Measurements from ENCODE around the gene TNMD.
"Not testable (repeated sequence)": the region's sequence is repeated elsewhere in the genome, so short reads cannot be mapped to it uniquely, and the experiment has no call there.

Gene TNMD

GRCh38 chrX:100584611-100585010, at the start of gene TNMD:
Gene TNMD, plus strand, starts transcription at chrX:100584936. Its CDS starts 83 bp downstream, at chrX:100585019.
- H3K4me3 ChIP-seq = no peak within 1 kb of the TSS
- DNase-seq (ENCODE audit: low spot score) = no peak
- no peak within 1 kb of the TSS for H3K27ac ChIP-seq
- TF ChIP-seq, protein P1, sequence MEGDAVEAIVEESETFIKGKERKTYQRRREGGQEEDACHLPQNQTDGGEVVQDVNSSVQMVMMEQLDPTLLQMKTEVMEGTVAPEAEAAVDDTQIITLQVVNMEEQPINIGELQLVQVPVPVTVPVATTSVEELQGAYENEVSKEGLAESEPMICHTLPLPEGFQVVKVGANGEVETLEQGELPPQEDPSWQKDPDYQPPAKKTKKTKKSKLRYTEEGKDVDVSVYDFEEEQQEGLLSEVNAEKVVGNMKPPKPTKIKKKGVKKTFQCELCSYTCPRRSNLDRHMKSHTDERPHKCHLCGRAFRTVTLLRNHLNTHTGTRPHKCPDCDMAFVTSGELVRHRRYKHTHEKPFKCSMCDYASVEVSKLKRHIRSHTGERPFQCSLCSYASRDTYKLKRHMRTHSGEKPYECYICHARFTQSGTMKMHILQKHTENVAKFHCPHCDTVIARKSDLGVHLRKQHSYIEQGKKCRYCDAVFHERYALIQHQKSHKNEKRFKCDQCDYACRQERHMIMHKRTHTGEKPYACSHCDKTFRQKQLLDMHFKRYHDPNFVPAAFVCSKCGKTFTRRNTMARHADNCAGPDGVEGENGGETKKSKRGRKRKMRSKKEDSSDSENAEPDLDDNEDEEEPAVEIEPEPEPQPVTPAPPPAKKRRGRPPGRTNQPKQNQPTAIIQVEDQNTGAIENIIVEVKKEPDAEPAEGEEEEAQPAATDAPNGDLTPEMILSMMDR (IDR thresholded peaks at IDR 0.05) = no peak

DNA sequence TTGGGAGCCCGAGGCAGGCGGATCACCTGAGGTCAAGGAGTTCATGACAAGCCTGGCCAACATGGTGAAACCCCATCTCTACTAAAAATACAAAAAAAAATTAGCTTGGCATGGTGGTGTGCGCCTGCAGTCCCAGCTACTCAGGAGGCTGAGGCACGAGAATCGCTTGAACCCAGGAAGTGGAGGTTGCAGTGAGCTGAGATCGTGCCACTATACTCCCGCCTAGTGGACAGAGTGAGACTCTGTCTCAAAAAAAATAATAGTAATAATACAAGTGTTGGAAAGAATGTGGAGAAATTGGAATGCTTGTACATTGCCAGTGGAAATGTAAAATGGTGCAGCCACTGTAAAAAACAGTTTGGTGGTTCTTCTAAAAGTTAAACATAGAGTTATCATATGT, 19.2 kb upstream of the TNMD start:
- not testable (repeated sequence) for H3K27ac ChIP-seq; DNase-seq (ENCODE audit: low spot score); H3K4me3 ChIP-seq

GRCh38 chrX:100586747-100587146, 2.0 kb downstream of the TNMD start:
- H3K4me3 ChIP-seq = no peak overlapping the region
- TF ChIP-seq, protein P1 (IDR thresholded peaks at IDR 0.05) = no peak
- no peak for DNase-seq (ENCODE audit: low spot score)
- H3K27ac ChIP-seq = no peak overlapping the region

GRCh38 chrX:100587861-100588260, 3.1 kb downstream of the TNMD start:
- Histone ChIP-seq H3K4me3 (no peak overlapping the region), H3K27ac (no peak overlapping the region)
- no peak for DNase-seq (ENCODE audit: low spot score)
- TF ChIP-seq, protein P1 (IDR thresholded peaks at IDR 0.05) = no peak

- DNase-seq (ENCODE audit: low spot score) = no peak
- Histone ChIP-seq H3K27ac (no peak overlapping the region), H3K4me3 (no peak overlapping the region)
- TF ChIP-seq, protein P1 (IDR thresholded peaks at IDR 0.05) = no peak
Observed at GRCh38 chrX:100591256-100592051, 6.7 kb downstream of the TNMD start.

DNA sequence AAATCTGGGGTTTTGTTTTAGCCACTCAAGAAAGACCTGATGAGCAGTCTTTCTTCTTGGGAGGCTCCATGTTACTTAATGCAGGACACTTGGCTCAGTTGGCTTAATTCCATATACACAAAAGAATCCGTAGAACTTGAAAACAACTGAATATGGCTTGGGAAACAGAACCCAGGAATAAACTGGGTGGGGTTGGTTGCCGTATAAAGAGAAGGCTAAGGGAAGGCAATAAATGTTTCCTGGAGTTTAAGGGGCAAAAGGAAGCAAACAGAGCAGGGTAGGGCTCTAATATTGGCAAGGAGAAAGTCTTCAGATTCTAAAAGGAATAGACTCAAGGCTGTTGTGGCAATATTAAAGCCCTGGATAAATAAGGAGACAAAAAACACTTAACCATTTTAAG, 8.4 kb downstream of the TNMD start:
- H3K4me3 ChIP-seq = no peak overlapping the region
- H3K27ac ChIP-seq = no peak overlapping the region
- no peak for DNase-seq (ENCODE audit: low spot score)
- TF ChIP-seq, protein P1 (IDR thresholded peaks at IDR 0.05) = no peak

DNA sequence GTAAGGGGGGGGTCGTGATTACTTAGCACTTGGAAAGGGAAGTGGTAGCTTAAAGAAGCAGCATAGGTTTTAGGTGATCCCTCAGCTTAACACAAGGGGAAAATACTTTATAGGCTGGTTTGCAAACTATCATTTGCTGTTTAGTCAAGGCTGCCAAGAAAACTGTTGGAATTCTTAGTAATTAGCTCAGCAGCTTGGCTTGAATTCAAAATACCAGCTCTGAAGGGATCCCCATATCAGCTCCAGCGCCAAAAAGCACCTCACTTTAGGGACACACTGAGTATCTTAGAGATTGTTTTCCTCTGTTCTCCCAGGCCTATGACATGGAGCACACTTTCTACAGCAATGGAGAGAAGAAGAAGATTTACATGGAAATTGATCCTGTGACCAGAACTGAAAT, 8.8 kb downstream of the TNMD start:
- TF ChIP-seq, protein P1 (IDR thresholded peaks at IDR 0.05) = no peak
- no peak for DNase-seq (ENCODE audit: low spot score)
- H3K27ac ChIP-seq = no peak overlapping the region
- no peak overlapping the region for H3K4me3 ChIP-seq
